A549 (cell line): ENCODE results near the gene THAP7. TPM values are rescaled to one million over a fixed set of nuclear protein-coding genes. Genes with fewer than 3 reads are reported as not detected.

Experiments used
- ATAC-seq, 2 experiments: fragments of 200-7000 bp in 1 of 2; fragments of >200 bp in 1 of 2; cut with Nextera tagmentation in 1 of 2; cut with Tn5 transposase in 1 of 2; 3 replicates each; pipeline versions ENCODE4 v1.8.0 to v1.9.1; 2018 to 2020; ENCODE audit warnings: mild to moderate bottlenecking in 1 of 2, moderate library complexity in 1 of 2
- CTCF ChIA-PET: fragments of 300-600 bp; sonication (Branson Sonifier 250); formaldehyde crosslinking; extraction: SDS; loops from one replicate; lab custom pipeline; 2021; ENCODE audit warnings: antibody characterized with exemption, inconsistent platforms; lab: Yijun Ruan, JAX
- POLR2A ChIA-PET: fragments of 350-600 bp; formaldehyde crosslinking; extraction: SDS; loops from one replicate; lab custom pipeline; 2021; ENCODE audit warnings: antibody characterized with exemption, inconsistent platforms; lab: Yijun Ruan, JAX
- DNase-seq, 2 experiments: peaks; one replicate each; pipeline versions ENCODE4 v3.0.0 to v3.0.0-alpha.2; 2011 to 2016; ENCODE audit warnings: low read depth in 1 of 2, low spot score in 1 of 2
- FAIRE-seq: peaks from 2 replicates; lab custom pipeline; 2011; peaks lifted over from hg19 to GRCh38; lab: Jason Lieb, UNC
- H3K27ac ChIP-seq, 2 experiments: fragments of >200 bp; sonication (Bioruptor Twin); formaldehyde crosslinking; 3 replicates each; pipeline ENCODE4 v1.5.1; 2016 to 2017
- H3K4me1 ChIP-seq: fragments of >200 bp; sonication (Bioruptor Twin); formaldehyde crosslinking; 3 replicates; pipeline ENCODE4 v1.6.1; 2016
- H3K4me2 ChIP-seq: fragments of >200 bp; sonication (Bioruptor Twin); formaldehyde crosslinking; 3 replicates; pipeline ENCODE4 v1.6.1; 2016
- H3K4me3 ChIP-seq: fragments of >200 bp; sonication (Bioruptor Twin); formaldehyde crosslinking; 3 replicates; pipeline ENCODE4 v1.5.1; 2016
- H3K9me3 ChIP-seq: fragments of >200 bp; sonication (Bioruptor Twin); formaldehyde crosslinking; 3 replicates; pipeline ENCODE4 v1.6.1; 2016
- ATOH8 ChIP-seq: fragments of 250-450 bp; sonication (Bioruptor Pico); IDR thresholded peaks from 2 replicates; pipeline ENCODE4 v1.5.0; 2020; ENCODE audit warnings: low read depth, mild to moderate bottlenecking, moderate library complexity
- CHD4 ChIP-seq: fragments of 200-600 bp; sonication (generic); IDR thresholded peaks from 2 replicates; pipeline ENCODE4 v1.6.1; 2016; ENCODE audit warnings: antibody characterized with exemption, mild to moderate bottlenecking, borderline replicate concordance
- CTCF ChIP-seq: fragments of >200 bp; sonication (Bioruptor Twin); formaldehyde crosslinking; IDR thresholded peaks from 3 replicates; pipeline ENCODE4 v1.5.1; 2016
- FOXS1 ChIP-seq: fragments of 250-450 bp; sonication (Bioruptor Pico); IDR thresholded peaks from 2 replicates; pipeline ENCODE4 v1.5.0; 2020; ENCODE audit warnings: mild to moderate bottlenecking, moderate library complexity
- HES2 ChIP-seq: fragments of >200 bp; sonication (Bioruptor Twin); formaldehyde crosslinking; IDR thresholded peaks from 2 replicates; pipeline ENCODE4 v1.6.1; 2016
- HEYL ChIP-seq: fragments of 250-450 bp; sonication (Bioruptor Pico); IDR thresholded peaks from 2 replicates; pipeline ENCODE4 v1.8.0; 2021; ENCODE audit warnings: mild to moderate bottlenecking, moderate library complexity
- HOXB13 ChIP-seq: fragments of 250-450 bp; sonication (Bioruptor Pico); IDR thresholded peaks from 2 replicates; pipeline ENCODE4 v1.5.0; 2020; ENCODE audit warnings: low read depth, mild to moderate bottlenecking, moderate library complexity
- MAX ChIP-seq: IDR thresholded peaks from 2 replicates; pipeline ENCODE4 v1.6.1; 2012
- MAZ ChIP-seq: fragments of 150-350 bp; IDR thresholded peaks from 2 replicates; pipeline ENCODE4 v1.6.1; 2014; ENCODE audit warnings: antibody characterized with exemption, low read depth, low read length, borderline replicate concordance
- MYC ChIP-seq: IDR thresholded peaks from 2 replicates; pipeline ENCODE4 v1.6.1; 2012; ENCODE audit warnings: mild to moderate bottlenecking, inconsistent platforms, low read length, improper control_type of control experiment, borderline replicate concordance
- NFE2L2 ChIP-seq: fragments of 150-350 bp; conservative IDR thresholded peaks from 2 replicates; pipeline ENCODE4 v1.6.1; 2014; ENCODE audit warnings: low read length
- NR3C1 ChIP-seq: fragments of >200 bp; sonication (Bioruptor Twin); formaldehyde crosslinking; IDR thresholded peaks from 3 replicates; pipeline ENCODE4 v1.6.1; 2017
- POLR2A ChIP-seq: IDR thresholded peaks from 2 replicates; pipeline ENCODE4 v1.6.1; 2012; ENCODE audit warnings: mild to moderate bottlenecking, low read length
- RAD21 ChIP-seq, 2 experiments: fragments of >200 bp in 1 of 2; sonication (Bioruptor Twin) in 1 of 2; formaldehyde crosslinking in 1 of 2; IDR thresholded peaks in 1 of 2; conservative IDR thresholded peaks in 1 of 2; 2 replicates in 1 of 2; 3 replicates in 1 of 2; pipeline ENCODE4 v1.6.1; 2012 to 2018; ENCODE audit warnings: inconsistent platforms in 1 of 2
- RARB ChIP-seq: fragments of 250-450 bp; sonication (Bioruptor Pico); IDR thresholded peaks from 2 replicates; pipeline ENCODE4 v1.8.0; 2021; ENCODE audit warnings: mild to moderate bottlenecking, moderate library complexity
- RNF2 ChIP-seq: fragments of 200-600 bp; sonication (generic); IDR thresholded peaks from 2 replicates; pipeline ENCODE4 v1.6.1; 2016; ENCODE audit warnings: low read depth, mild to moderate bottlenecking, antibody characterized with exemption, moderate library complexity, borderline replicate concordance
- TFCP2L1 ChIP-seq: fragments of 250-450 bp; sonication (Bioruptor Pico); IDR thresholded peaks from 2 replicates; pipeline ENCODE4 v1.5.0; 2021; ENCODE audit warnings: mild to moderate bottlenecking
- USF2 ChIP-seq: fragments of 450-650 bp; IDR thresholded peaks from 2 replicates; pipeline ENCODE4 v1.6.1; 2014; ENCODE audit warnings: antibody characterized with exemption
- ZFP36 ChIP-seq: fragments of 450-650 bp; IDR thresholded peaks from 2 replicates; pipeline ENCODE4 v1.6.1; 2014; ENCODE audit warnings: borderline replicate concordance; ENCODE audit not compliant: partially characterized antibody
- WGBS: methylation state at CpG from one replicate; pipeline ENCODE4 v1.1.6; 2017; ENCODE audit errors: missing lambda C conversion rate; 5-methylcytosine and 5-hydroxymethylcytosine counted together
- polyA plus RNA-seq, 4 experiments: library from polyadenylated mRNA; depleted of rRNA in 3 of 4; stranded (reverse); fragments of >200 nt; fragmentation: RNase III in 1 of 4; extraction: RNeasy Plus Mini Kit Qiagen cat#74134 plus additional on column Dnase treatment in 1 of 4; gene quantifications; 2 replicates in 3 of 4; 3 replicates in 1 of 4; pipeline ENCODE4 v1.2.3, GENCODE V29; 2011 to 2017

THAP7 gene
- polyA plus RNA-seq, 2 of the 4 experiments (the other 2 are of a cell fraction) = 15.9 to 22.7 TPM

GRCh38 chr22:20970939-20971657 is 30.8 kb downstream of the THAP7 start:
- CTCF ChIA-PET = interaction anchor here (1.1 to 3.6 kb wide), 5 partner anchors 9 to 86 kb away, joined by 4 to 24 read pairs (median 7); partner anchors contain the start of gene LZTR1

GRCh38 chr22:20968281-20968977 is 33.5 kb downstream of the THAP7 start:
- CTCF ChIA-PET = interaction anchor here (0.7 to 1.8 kb wide), 3 partner anchors 10 to 83 kb away, joined by 3 to 6 read pairs (median 3); partner anchors contain the start of gene LZTR1
- DNase-seq = no peak
- Histone ChIP-seq H3K4me1 (no peaks in the 10 kb centered on the region), H3K4me3 (no peak overlapping the region), H3K27ac (no peak overlapping the region), H3K4me2 (no peak overlapping the region), H3K9me3 (no peaks in the 10 kb centered on the region)
- WGBS = 92% methylated on average over 4 of the region's 7 CpGs
- no peak for ATAC-seq
- POLR2A ChIA-PET = interaction anchor here (1.3 kb wide), 1 partner anchor 14 kb away, joined by 4 read pairs; the partner anchor contains the start of gene LZTR1
- FAIRE-seq = no peak
- TF ChIP-seq NR3C1 (no peak), HEYL (CRISPR knock-in tag) (no peak)

More at GRCh38 chr22:20970939-20971657, 30.8 kb downstream of the THAP7 start:
- FAIRE-seq (no peak), DNase-seq (no peak), ATAC-seq (no peak)
- Histone ChIP-seq H3K4me2 (no peak overlapping the region), H3K9me3 (no peaks in the 10 kb centered on the region), H3K4me3 (no peak overlapping the region), H3K4me1 (no peaks in the 10 kb centered on the region), H3K27ac (no peak overlapping the region)
- POLR2A ChIA-PET = interaction anchor here (1.5 to 3.0 kb wide), 2 partner anchors 11 to 13 kb away, joined by 9 to 12 read pairs; partner anchors contain the start of gene LZTR1
- 78% methylated on average over 4 of the region's 4 CpGs for WGBS
- TF ChIP-seq NR3C1 (no peak), CTCF (no peak), ATOH8 (CRISPR knock-in tag) (no peak), MAZ (no peak), POLR2A (no peak), FOXS1 (no peak), TFCP2L1 (CRISPR knock-in tag) (no peak), NFE2L2 (no peak), ZFP36 (no peak), CHD4 (no peak), HOXB13 (CRISPR knock-in tag) (no peak), MAX (no peak), RARB (CRISPR knock-in tag) (no peak), RAD21 (conservative IDR thresholded peaks at IDR 0.05 in 1 of 2, IDR thresholded peaks at IDR 0.05 in 1 of 2) (no peak), HES2 (no peak), RNF2 (no peak), USF2 (no peak), MYC (no peak)
